Natural killer cell (primary cell): ENCODE measurements around the gene CENPC. TPM values are rescaled to one million over a fixed set of nuclear protein-coding genes. Genes with fewer than 3 reads are reported as not detected.

Experiments
- ATAC-seq, 3 donors: fragments of 150-1000 bp in 2 of 3; fragments of 200-7000 bp in 1 of 3; cut with Tn5 transposase; 1 replicate in 1 of 3; 2 replicates in 2 of 3; pipeline ENCODE4 v1.10.0; 2021; ENCODE audit warnings: mild to moderate bottlenecking in 2 of 3, moderate library complexity in 2 of 3
- DNase-seq, 2 donors: peaks; one replicate each; pipeline versions ENCODE4 v3.0.0 to v3.0.0-alpha.2; 2013 to 2021; ENCODE audit warnings: mixed read lengths in 1 of 2
- H3K27ac ChIP-seq: one replicate; pipeline ENCODE4 v1.5.1; 2013; ENCODE audit warnings: mild to moderate bottlenecking, low read length
- H3K27me3 ChIP-seq: one replicate; pipeline ENCODE4 v1.6.1; 2013; ENCODE audit warnings: low read length; ENCODE audit not compliant: control insufficient read depth, insufficient read depth
- H3K36me3 ChIP-seq: one replicate; pipeline ENCODE4 v1.6.1; 2013; ENCODE audit warnings: low read length; ENCODE audit not compliant: control insufficient read depth, insufficient read depth
- H3K4me1 ChIP-seq: one replicate; pipeline ENCODE4 v1.6.1; 2013; ENCODE audit warnings: low read length; ENCODE audit not compliant: control insufficient read depth, insufficient read depth
- H3K4me3 ChIP-seq: one replicate; pipeline ENCODE4 v1.5.1; 2013; ENCODE audit warnings: low read length
- H3K9me3 ChIP-seq: one replicate; pipeline ENCODE4 v1.6.1; 2013; ENCODE audit warnings: low read length; ENCODE audit not compliant: control insufficient read depth, insufficient read depth
- H3K27ac Mint-ChIP-seq, 2 donors: one replicate each; pipeline ENCODE4 v1.8.0; 2022; ENCODE audit warnings: mild to moderate bottlenecking in 2 of 2, mixed read lengths in 2 of 2, moderate library complexity in 1 of 2
- H3K27me3 Mint-ChIP-seq, 2 donors: one replicate each; pipeline ENCODE4 v1.8.0; 2022; ENCODE audit warnings: low read depth in 2 of 2, mixed read lengths in 2 of 2
- H3K36me3 Mint-ChIP-seq: one replicate; pipeline ENCODE4 v1.8.0; 2022; ENCODE audit warnings: mixed read lengths
- H3K4me1 Mint-ChIP-seq, 2 donors: one replicate each; pipeline ENCODE4 v1.8.0; 2022; ENCODE audit warnings: mixed read lengths in 2 of 2
- H3K4me3 Mint-ChIP-seq: one replicate; pipeline ENCODE4 v1.8.0; 2022; ENCODE audit warnings: mild to moderate bottlenecking, moderate library complexity, mixed read lengths
- H3K9me3 Mint-ChIP-seq, 2 donors: one replicate each; pipeline ENCODE4 v1.8.0; 2022; ENCODE audit warnings: mixed read lengths in 2 of 2
- WGBS: methylation state at CpG from one replicate; pipeline ENCODE4 v1.1.7; 2013; ENCODE audit warnings: missing lambda C conversion rate; ENCODE audit not compliant: insufficient coverage; 5-methylcytosine and 5-hydroxymethylcytosine counted together
- intact Hi-C: fragments of 100-400 bp; cut with micrococcal nuclease; formaldehyde crosslinking; loops from one replicate; pipeline ENCODE4 v1.14.2; 2022
- total RNA-seq, 4 donors: library from RNA; stranded (reverse); fragments of 120-200 nt in 1 of 4; gene quantifications; one replicate each; pipeline versions ENCODE4 v1.2.3 to v1.2.4, GENCODE V29; 2013 to 2022
- TF ChIP-seq, protein P1 (sequence below): fragments of 200-600 bp; IDR thresholded peaks from one replicate; pipeline ENCODE4 v1.8.0; 2022; ENCODE audit warnings: antibody characterized with exemption

The CENPC gene
- total RNA-seq, 3 donors from 2014 or later (not counting 1 experiment from before 2014, with no cell fraction given): 78.6 to 93.6 (median 91.1) TPM

DNA sequence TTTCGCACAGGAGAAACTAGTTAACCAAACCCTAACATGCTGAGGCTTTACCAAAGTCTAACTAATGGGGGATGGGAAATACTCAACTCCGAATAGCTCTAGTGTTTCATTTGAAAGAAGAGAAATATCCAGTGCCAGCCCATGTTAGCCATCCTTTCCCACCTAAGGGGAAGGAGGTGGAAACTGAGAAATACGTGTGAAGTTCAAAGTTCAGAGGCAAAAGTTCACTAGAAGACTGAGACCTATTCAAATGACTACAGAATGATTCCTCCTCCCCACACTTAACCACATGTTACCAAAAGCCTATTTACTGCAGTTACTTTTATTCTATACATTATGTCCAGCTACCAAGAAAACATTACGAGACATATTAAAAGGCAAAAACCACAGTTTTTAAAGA, 106.3 kb downstream of the CENPC start:
- no peak overlapping the region for H3K27ac ChIP-seq
- H3K27me3 ChIP-seq: no peaks in the 10 kb centered on the region
- no peaks in the 10 kb centered on the region for H3K4me1 ChIP-seq
- H3K27ac Mint-ChIP-seq: no peak overlapping the region
- intact Hi-C loops: no loop called here
- H3K36me3 ChIP-seq: peaks cover 4% of the 10 kb centered on the region
- no peak overlapping the region for H3K4me3 ChIP-seq
- H3K9me3 ChIP-seq: no peaks in the 10 kb centered on the region
- ATAC-seq (no peak), DNase-seq (no peak)
- TF ChIP-seq, protein P1, sequence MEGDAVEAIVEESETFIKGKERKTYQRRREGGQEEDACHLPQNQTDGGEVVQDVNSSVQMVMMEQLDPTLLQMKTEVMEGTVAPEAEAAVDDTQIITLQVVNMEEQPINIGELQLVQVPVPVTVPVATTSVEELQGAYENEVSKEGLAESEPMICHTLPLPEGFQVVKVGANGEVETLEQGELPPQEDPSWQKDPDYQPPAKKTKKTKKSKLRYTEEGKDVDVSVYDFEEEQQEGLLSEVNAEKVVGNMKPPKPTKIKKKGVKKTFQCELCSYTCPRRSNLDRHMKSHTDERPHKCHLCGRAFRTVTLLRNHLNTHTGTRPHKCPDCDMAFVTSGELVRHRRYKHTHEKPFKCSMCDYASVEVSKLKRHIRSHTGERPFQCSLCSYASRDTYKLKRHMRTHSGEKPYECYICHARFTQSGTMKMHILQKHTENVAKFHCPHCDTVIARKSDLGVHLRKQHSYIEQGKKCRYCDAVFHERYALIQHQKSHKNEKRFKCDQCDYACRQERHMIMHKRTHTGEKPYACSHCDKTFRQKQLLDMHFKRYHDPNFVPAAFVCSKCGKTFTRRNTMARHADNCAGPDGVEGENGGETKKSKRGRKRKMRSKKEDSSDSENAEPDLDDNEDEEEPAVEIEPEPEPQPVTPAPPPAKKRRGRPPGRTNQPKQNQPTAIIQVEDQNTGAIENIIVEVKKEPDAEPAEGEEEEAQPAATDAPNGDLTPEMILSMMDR: no peak
- H3K27me3 Mint-ChIP-seq: no peaks in the 10 kb centered on the region
- peaks cover 25% of the 10 kb centered on the region for H3K36me3 Mint-ChIP-seq
- no peak overlapping the region for H3K4me3 Mint-ChIP-seq
- H3K4me1 Mint-ChIP-seq: peaks cover 6 to 27% of the 10 kb centered on the region in 2 donors
- H3K9me3 Mint-ChIP-seq: peaks cover 0 to 2% of the 10 kb centered on the region in 2 donors
- 100% methylated on average over 4 of the region's 4 CpGs for WGBS

DNA sequence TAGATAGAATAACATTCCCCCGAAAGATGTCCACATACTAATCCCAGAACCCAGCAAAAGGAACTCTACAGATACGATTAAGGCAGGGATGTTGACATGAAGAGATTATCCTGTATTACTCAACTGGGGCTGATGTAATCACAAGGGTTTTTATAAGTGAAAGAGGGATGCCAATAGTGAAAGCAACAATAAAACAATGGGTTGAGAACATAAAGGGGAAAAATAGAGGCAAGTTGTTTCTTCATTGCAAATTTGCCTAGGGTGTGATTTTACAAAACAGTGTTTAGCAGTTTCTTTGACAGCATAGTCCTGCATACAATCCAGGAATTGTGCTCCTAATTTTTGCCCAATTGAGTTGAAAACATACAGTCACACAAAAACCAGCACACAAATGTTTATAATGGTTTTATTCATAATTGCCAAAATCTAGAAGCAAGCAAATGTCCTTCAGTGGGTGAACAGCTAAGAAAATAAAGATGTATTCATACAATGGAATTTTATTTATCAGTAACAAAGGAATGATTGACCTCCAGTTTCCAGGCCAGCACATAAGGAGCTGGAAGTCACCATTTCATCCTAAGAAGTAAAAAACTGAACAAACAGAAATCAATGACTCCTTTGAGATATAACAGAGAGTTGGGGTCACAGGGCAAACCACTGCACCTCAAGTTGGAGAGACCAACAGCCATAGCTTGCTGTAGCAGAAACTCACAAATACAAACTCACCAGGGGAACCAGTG, 107.2 kb downstream of the CENPC start:
- TF ChIP-seq, protein P1: no peak
- peaks cover 6 to 27% of the 10 kb centered on the region in 2 donors for H3K4me1 Mint-ChIP-seq
- Histone ChIP-seq H3K36me3 (peaks cover 4% of the 10 kb centered on the region), H3K27me3 (no peaks in the 10 kb centered on the region), H3K4me3 (no peak overlapping the region), H3K4me1 (no peaks in the 10 kb centered on the region), H3K9me3 (no peaks in the 10 kb centered on the region), H3K27ac (no peak overlapping the region)
- peak overlapping the region in 1 of 2 donors; percentile 19 for H3K27ac Mint-ChIP-seq
- H3K27me3 Mint-ChIP-seq: no peaks in the 10 kb centered on the region
- H3K36me3 Mint-ChIP-seq: peaks cover 28% of the 10 kb centered on the region
- intact Hi-C loops: no loop called here
- no peak overlapping the region for H3K4me3 Mint-ChIP-seq
- no peak for DNase-seq
- WGBS: no CpG with 5 or more reads among the region's 2 CpGs
- ATAC-seq: no peak
- H3K9me3 Mint-ChIP-seq: peaks cover 0 to 2% of the 10 kb centered on the region in 2 donors

DNA sequence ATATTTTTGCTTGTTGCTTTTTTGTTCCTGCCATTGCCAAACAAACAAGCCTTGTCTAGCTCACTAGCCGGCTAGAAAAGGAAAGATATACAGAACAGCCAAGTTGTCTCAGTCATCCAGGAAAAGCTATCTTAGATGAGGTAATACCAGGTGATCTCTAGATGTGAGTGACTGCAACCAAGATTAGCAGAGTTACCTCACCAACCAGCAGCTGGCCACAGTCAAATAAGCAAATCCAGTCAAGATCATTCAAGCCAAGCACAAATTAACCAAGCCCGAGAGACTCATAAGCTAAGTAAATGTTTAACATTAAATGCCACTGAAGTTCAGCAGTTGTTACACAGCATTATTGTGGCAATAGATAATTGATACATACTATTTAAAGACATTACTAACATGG, 108.6 kb downstream of the CENPC start:
- no peak for ATAC-seq
- peaks cover 6 to 23% of the 10 kb centered on the region in 2 donors for H3K4me1 Mint-ChIP-seq
- H3K9me3 ChIP-seq: no peaks in the 10 kb centered on the region
- no peak for DNase-seq
- no peaks in the 10 kb centered on the region for H3K27me3 ChIP-seq
- no peaks in the 10 kb centered on the region for H3K27me3 Mint-ChIP-seq
- no peak overlapping the region for H3K4me3 ChIP-seq
- peaks cover 31% of the 10 kb centered on the region for H3K36me3 Mint-ChIP-seq
- 97% methylated on average over 2 of the region's 2 CpGs for WGBS
- H3K4me3 Mint-ChIP-seq: no peak overlapping the region
- no peak overlapping the region for H3K27ac ChIP-seq
- no peak overlapping the region for H3K27ac Mint-ChIP-seq
- H3K4me1 ChIP-seq: no peaks in the 10 kb centered on the region
- H3K36me3 ChIP-seq: peaks cover 7% of the 10 kb centered on the region
- H3K9me3 Mint-ChIP-seq: peaks cover 0 to 7% of the 10 kb centered on the region in 2 donors
- TF ChIP-seq, protein P1: no peak
- intact Hi-C loops: no loop called here

DNA sequence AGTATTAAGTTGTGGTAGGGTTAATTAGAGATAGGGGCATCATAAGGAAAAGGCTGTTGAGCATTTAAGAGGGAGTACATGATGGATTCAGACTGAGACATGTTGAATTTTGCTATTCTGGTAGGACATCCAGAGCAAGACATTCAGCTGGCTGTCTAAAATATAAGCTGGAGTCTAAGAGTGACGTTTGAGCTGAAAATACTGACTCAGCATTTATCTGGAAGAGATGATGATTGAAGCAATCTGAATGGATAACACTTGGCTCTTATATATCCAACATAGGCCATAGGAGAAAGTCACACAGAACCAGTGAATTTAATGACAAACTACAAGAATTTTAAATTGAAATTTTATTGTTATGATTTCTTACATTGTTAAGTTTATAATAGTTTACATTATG, 114.3 kb downstream of the CENPC start:
- no peak for ATAC-seq
- Mint-ChIP-seq H3K9me3 (peaks cover 2 to 7% of the 10 kb centered on the region in 2 donors), H3K27ac (no peak overlapping the region), H3K4me1 (no peaks in the 10 kb centered on the region), H3K27me3 (no peaks in the 10 kb centered on the region), H3K4me3 (no peak overlapping the region), H3K36me3 (peaks cover 17% of the 10 kb centered on the region)
- intact Hi-C loops: no loop called here
- H3K4me1 ChIP-seq: no peaks in the 10 kb centered on the region
- no peak overlapping the region for H3K27ac ChIP-seq
- H3K27me3 ChIP-seq: no peaks in the 10 kb centered on the region
- 0% methylated on average over 1 of the region's 1 CpG for WGBS
- TF ChIP-seq, protein P1: no peak
- peaks cover 11% of the 10 kb centered on the region for H3K36me3 ChIP-seq
- no peak overlapping the region for H3K4me3 ChIP-seq
- no peak for DNase-seq
- H3K9me3 ChIP-seq: no peaks in the 10 kb centered on the region
